HG02610 (cell line): Measurements from ENCODE around the gene PTGIS.
"Not testable (repeated sequence)": the region's sequence is repeated elsewhere in the genome, so short reads cannot be mapped to it uniquely, and the experiment has no call there.

Experiments
- ATAC-seq: cut with Tn5 transposase; IDR thresholded peaks from one replicate; pipeline ENCODE4 v1.9.1; 2021; ENCODE audit warnings: mild to moderate bottlenecking, moderate library complexity; ENCODE audit not compliant: unreplicated experiment

PTGIS gene

GRCh38 chr20:49567421-49568277 is at the start of gene PTGIS:
Gene PTGIS, minus strand, starts transcription at chr20:49568137. Its CDS starts 21 bp downstream, at chr20:49568116.
- no peak for ATAC-seq

GRCh38 chr20:49617394-49617793 is 49.5 kb upstream of the PTGIS start:
- ATAC-seq: not testable (repeated sequence)

- no peak for ATAC-seq
Observed at GRCh38 chr20:49616154-49617007, 48.4 kb upstream of the PTGIS start.

- no peak for ATAC-seq
Observed at GRCh38 chr20:49615401-49616153, 47.6 kb upstream of the PTGIS start.

- not testable (repeated sequence) for ATAC-seq
Observed at GRCh38 chr20:49615051-49615400, 47.1 kb upstream of the PTGIS start.

- ATAC-seq: no peak
Observed at GRCh38 chr20:49614338-49615050, 46.6 kb upstream of the PTGIS start.

- ATAC-seq: no peak
Observed at GRCh38 chr20:49612127-49612738, 44.3 kb upstream of the PTGIS start.

GRCh38 chr20:49611539-49612126 is 43.7 kb upstream of the PTGIS start:
- ATAC-seq: not testable (repeated sequence)

- ATAC-seq: peak; percentile 48
Observed at GRCh38 chr20:49610691-49611538, 43.0 kb upstream of the PTGIS start.

- ATAC-seq: no peak
Observed at GRCh38 chr20:49608752-49609670, 41.1 kb upstream of the PTGIS start.

- ATAC-seq: no peak
Observed at GRCh38 chr20:49607568-49607967, 39.6 kb upstream of the PTGIS start.

GRCh38 chr20:49603209-49603627 is 35.3 kb upstream of the PTGIS start:
- ATAC-seq: no peak

- ATAC-seq: no peak
Observed at GRCh38 chr20:49602345-49603208, 34.6 kb upstream of the PTGIS start.

- no peak for ATAC-seq
Observed at GRCh38 chr20:49601153-49601924, 33.4 kb upstream of the PTGIS start.

GRCh38 chr20:49599746-49600113 is 31.8 kb upstream of the PTGIS start:
- ATAC-seq: no peak

- ATAC-seq: no peak
Observed at GRCh38 chr20:49597825-49598395, 30.0 kb upstream of the PTGIS start.
